HG03378 (cell line): Measurements from ENCODE around the gene EGLN3.
"Not testable (repeated sequence)": the region's sequence is repeated elsewhere in the genome, so short reads cannot be mapped to it uniquely, and the experiment has no call there.

Experiments used
- ATAC-seq: cut with Tn5 transposase; IDR thresholded peaks from one replicate; pipeline ENCODE4 v1.9.1; 2021; ENCODE audit warnings: mild to moderate bottlenecking, moderate library complexity; ENCODE audit not compliant: unreplicated experiment

EGLN3 gene

DNA sequence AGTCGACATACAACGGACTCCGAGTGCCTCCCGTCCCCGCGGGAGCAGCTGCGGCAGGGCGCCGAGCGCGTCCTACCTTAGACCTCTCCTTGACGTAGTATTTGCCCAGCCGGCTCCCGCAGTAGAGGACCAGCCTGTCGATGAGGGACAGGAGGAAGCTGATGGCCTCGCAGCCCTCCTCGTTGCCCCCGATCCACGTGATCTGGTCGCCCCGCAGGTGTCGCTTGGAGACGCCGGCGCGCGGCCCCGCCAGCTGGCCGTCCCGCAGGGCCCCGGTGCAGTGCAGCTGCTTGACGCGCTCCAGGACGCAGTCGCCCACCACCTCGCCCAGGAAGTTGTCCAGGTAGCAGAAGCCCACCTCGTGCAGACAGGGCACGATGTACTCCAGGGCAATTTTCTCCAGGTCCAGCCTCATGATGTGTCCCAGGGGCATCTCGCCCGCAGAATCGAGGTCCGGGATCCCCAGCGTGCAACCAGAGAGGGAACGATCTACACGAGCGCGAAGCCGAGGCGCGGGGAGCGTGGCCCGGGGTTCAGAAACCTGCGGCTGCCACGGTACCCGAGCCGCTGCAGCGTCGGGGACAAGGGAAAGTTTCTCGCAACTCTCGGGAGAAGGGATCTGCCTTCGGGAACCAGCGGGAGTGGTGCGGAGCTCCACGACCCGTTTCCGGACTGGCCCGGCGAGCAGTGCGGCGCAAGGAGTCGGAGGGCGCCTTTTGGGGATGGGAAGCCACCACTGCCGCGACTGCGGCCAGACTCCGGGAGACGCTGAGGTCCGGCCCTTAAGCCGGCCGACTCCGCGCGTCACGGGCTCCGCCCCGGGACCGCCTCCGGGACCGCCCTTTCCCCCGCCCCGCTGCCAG, at the start of gene EGLN3:
EGLN3 (minus strand) TSS at position 755 of the 863 bp plus-strand sequence; CDS start at position 433, 322 bp downstream.
- ATAC-seq, result peak; percentile 46

DNA sequence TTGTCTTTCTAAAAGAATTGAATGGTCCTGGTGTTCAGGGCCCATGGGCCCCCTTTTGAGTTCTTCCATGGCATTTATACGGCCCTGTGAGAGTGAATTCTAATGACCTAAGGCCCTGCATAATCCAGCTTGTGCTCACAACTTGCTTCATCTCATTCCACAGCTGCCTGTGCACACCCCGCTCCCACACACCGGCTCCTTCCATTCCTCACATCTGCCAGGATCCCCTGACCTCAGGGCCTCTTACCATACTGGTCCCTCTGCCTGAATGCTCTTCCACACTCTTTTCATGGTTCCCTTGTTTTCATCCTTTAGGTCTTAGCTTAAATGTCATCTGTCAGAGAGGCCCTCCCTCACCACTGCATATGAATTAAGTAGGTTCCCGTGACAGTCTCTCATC, 49.5 kb upstream of the EGLN3 start:
- ATAC-seq, result no peak

DNA sequence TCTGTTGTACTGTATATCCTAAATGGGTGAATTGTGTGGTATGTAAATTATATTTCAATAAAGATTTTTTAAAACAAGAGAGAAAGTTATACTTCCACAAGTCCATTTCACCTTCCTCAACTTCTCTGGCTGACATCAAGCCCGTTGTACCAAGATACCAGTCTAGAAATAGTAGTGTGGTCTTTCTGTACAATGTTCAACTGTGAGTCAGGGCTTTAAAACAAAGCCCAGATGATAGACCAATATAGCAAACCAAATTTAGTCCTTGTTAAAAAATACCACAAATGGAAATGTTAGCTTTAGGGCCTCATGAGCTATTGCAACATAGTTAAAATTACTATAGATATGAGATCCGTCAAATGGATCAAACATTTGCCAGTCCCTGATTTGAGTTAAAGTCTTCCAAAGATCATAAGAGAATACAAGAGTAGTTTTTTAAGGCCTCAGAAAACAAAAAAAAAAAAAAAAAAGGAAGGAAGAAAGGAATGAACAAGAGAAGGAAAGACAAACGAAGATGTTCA, 49.0 kb upstream of the EGLN3 start:
- ATAC-seq, result no peak

DNA sequence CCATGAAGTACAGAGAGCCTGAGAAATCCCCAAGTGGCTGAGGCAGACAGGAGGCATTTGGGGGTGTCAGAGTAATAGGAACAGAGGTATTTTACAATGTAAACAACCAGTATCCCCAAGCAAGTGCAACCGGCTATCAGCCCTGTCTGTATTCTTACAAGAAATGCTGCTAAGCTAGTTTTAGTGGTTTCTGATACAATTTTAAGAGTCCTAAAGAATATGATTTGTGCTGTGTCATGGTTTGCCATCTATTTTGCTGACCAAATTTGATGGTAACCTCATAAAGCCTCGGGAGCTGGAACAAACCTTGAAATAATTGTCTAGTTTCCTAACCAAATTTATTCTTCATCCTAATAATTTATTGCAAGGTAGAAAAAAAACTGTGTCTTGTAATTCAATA, 46.7 kb upstream of the EGLN3 start:
- ATAC-seq, result no peak

DNA sequence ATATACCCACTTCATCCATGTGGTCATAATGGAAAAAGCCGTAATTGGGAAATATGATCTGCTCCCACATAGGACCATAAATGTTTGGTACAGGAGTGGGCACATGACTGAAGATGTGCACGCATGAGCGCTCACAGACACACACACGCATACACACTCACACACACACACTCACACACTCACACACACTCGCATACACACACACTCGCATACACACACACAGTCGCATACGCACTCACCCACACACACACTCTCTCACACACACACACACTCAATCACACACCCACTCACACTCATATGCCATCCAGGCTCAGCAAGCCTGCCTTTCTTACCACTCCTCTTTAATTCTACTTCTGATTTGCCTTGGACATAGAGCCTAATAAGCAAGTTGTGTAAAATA, 45.6 kb upstream of the EGLN3 start:
- ATAC-seq, result no peak

DNA sequence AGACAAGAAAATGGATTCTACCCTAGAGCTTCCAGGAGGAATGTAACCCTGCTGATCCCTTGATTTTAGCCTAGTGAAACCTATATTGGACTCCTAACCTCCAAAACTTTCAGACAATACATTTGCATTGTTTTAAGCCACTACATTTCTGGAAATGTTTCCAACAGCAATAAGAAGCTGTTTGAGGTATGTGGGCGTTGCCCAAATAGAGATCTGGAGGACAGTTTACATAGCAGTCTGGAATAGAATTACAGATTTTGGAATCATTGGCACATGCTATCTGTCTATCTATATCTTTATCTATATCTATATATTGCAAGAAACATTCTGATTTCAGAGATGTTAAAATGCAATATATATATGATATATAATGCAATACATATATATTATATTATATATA, 42.4 kb upstream of the EGLN3 start:
- ATAC-seq, result no peak

DNA sequence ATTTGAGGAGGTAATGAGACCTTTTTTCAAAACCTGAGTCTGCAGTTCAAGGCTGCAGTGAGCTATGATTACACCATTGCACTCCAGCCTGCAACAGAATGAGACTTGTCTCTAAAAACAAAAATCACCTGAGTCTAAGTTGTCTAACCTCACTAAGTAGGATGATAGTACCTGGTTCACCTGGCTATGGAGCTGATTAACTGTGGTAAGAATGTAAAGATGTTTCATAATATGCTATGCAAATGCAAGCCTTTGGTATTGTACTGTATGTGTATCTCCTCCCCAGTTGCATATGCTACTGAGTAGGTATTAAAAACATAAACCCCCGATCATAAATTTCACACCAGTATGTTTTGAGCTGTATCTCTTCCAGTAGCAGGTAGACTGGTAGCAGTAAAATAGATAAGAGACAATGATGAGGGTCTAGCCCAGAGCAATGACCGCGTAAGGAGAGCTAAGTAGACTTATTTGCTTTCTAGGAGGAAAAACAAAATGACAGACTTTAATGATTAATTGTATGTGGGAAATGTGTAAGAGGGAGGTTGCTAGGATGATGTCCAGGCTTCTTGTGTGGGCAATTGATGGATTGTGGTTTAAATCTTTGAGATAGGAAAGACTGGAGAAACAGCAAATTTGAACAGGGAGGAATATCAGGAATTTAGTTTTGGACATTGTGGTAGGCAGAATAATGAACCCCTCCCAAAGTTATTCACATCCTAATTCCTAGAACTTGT, 41.6 kb upstream of the EGLN3 start:
- no peak for ATAC-seq

DNA sequence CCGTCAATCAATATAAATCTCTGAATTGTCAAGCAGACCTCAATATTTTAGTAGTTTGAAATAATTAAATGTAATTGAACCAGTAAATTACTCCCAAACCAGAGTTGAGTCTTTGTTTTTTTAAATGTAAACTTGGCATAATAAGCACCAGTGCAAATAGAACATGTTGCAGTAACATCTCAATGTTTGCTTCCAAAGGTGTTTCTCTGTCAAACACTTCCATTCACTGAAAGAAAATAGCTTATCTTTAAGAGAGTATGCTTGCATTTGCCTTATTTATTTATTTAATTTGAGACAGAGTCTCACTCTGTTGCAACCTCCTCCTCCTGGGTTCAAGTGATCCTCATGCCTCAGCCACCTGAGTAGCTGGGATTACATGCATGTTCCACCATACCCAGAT, 39.9 kb upstream of the EGLN3 start:
- ATAC-seq, result no peak

DNA sequence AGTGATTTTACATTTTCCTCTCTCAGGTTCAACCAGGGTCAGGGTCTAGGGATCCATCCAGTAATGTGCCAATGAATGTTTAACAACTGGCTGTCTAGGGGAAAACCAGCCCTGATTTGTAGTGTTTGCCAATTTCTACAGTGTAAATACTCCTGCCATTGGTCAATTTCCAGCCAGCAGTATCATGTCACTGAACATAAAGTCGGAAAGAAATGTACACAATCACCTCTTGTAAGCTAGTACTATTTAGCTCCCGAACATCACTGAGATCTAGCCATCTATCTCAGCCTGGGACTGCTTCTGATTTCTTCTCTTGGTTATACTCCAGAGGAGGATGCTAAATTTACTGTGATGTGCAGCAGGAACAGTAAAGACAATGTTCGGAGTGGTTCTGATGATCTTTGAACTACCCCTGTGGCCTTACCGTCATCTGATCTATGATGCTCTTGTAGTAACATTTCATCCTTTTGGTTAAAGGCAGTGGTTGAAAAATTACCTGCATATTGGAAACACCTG, 36.7 kb upstream of the EGLN3 start:
- no peak for ATAC-seq

DNA sequence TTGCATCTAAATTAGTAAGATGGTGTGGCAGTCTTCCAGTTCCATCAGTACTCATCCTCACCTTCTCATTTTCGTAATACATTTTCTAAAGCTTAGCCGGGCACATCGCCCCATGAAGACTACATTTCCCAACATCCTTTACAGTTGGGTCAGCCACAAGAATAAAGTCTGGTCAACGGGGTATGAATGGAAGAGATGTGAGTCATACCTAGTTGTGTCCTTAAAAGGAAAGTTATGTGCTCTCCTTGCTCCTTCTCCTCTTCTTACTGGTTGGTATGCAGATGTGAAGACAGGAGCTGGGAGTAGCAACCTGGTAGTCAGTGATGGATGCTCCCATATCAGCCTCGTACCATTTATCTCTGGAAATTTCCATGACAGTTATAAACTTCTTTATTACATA, 35.9 kb upstream of the EGLN3 start:
- ATAC-seq, result no peak

DNA sequence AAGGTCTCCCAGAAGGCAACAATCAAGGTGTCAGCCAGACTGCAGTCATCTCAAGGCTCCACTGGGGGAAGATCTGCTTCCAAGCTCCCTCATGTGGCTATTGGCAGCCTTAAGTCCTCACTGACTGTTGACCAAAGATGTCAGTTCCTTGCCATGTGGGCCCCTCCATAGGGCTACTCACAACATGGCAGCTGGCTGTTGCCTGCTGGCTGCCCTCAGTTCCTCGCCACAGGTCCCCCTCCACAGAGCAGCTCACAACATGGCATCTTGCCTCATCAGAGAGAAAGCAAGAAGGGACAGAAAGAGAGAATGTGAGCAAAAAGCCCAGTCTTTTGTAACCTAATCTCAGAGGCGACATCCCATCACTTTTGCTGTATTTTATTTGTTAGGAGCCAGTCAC, 34.4 kb upstream of the EGLN3 start:
- no peak for ATAC-seq

DNA sequence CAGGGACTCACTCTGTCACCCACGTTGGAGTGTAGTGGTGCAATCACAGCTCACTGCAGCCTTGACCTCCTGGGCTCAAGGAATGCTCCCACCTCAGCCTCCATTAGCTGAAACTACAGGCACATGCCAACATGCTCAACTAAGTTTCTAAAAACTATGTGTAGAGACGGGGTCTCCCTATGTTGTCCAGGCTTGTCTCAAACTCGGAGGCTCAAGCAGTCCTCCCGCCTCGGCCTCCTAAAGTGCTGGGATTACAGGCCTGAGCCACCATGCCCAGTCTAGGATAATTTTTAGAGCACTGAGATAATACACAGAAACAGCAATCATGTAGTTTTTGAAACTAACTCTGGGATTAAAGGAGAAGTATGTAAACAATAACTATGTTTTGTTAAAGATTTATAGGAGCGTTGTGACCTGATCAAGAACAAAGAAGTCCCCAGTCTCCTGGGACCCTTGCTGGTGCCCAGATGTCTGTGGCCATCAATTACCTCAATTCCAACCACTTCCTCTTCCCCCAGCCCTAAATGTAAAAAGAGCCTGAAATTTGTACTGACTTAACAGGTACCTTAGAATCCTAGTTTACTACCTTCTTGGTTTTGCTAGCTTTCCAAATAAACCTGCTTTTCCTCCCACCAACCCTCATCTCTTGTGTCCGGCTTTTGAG, 28.9 kb upstream of the EGLN3 start:
- peak; percentile 92 for ATAC-seq

DNA sequence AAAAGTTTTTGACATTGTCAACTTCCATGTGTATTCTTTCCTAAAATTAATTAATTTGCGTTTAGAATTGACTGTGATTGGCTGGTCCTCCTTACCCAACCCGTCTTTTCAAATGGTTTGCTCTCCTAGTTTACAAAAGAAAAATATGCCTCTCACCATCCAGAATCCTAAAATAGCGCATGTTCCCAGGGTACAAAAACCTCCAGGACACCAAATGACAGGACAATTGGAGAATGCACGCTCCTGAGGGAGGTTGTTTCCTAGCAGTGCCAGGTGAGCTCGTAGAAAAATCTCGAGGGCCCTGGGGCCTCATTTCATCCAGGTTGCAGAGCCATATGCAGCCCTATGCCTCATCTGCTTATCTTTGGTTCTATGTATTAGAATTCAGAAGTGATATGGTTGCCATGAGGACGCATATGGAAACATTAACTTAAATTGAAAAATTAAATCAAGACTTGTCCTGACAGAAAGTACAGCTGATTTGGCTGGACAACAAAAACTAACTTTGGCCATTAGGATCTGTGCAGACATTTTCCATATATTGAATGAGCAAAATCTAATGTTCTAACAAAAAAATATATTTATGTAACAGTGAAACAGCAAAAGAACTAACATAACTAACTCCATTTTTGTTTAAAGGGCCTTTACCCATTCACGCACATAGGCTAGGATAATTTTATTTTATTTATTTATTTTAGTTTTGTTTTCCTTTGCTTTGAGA, 28.2 kb upstream of the EGLN3 start:
- no peak for ATAC-seq

DNA sequence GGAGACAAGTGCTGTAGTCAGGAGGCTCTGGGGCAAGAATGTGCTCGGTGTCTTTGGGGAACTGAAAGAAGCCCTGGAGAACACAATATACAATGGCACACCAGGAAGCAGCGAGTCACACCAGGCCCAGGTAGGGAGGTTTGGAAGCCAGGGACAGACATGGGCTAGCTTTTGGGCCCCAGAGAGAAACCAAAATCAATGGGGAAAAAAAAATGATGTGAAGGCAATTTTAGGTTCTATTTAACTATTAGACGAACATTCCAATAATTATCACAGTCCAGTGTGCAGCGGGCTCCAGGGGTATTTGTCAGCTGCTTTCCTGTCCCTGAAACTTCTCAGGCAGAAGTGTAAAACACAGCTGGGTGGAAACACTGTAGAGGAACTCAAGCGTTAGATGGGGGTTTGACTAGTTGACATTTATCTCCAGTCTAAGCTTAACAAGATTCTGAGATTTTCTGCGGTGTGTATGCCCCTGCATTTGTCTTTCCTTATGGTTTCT, 21.8 kb upstream of the EGLN3 start:
- peak; percentile 97 for ATAC-seq

DNA sequence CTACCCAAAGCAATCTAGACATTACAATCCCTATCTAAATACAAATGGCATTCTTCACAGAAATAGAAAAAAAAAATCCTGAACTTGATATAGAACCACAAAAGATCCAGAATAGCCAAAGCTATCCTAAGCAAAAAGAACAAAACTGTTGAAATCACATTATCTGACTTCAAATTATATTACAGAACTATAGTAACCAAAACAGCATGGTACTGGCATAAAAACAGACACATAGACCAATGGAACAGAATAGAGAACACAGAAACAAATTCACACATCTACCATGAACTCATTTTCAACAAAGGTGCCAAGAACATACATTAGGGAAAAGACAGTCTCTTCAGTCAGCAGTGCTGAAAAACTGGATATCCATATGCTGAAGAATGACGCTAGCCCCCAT, 19.0 kb upstream of the EGLN3 start:
- not testable (repeated sequence) for ATAC-seq

DNA sequence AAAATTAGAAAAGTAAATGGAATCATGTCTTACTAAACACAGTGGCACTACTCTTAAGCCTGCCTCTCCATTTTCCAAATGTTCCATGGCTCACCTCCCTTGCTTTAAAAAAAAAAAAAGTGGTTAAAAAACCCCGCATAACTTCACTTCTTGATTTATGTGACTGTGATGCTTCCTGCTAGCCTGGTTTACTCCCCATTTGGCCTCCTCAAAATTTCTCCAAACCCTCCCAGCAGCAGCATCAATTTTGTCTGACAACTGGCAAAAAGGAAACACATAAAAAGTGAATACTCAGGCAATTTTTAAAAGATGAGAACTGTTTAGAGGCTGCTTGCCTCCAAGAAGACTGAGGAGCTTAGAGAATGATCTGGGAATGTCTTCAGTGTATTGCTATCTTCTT, 17.8 kb upstream of the EGLN3 start:
- no peak for ATAC-seq

DNA sequence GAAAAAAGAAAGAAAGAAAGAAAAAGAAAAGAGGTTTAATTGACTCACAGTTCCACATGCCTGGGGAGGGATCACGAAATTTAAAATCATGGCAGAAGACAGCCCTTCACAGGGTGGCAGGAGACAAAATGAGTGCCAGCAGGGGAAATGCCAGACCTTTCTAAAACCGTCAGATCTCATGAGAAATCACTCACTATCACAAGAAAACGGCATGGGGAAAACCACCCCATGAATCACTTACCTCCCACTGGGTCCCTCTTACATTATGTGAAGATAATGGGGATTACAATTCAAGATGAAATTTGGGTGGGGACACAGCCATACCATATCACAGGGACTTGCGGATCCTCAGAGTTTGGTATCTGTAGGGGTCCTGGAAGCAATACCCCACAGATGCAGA, 16.3 kb upstream of the EGLN3 start:
- ATAC-seq, result no peak

DNA sequence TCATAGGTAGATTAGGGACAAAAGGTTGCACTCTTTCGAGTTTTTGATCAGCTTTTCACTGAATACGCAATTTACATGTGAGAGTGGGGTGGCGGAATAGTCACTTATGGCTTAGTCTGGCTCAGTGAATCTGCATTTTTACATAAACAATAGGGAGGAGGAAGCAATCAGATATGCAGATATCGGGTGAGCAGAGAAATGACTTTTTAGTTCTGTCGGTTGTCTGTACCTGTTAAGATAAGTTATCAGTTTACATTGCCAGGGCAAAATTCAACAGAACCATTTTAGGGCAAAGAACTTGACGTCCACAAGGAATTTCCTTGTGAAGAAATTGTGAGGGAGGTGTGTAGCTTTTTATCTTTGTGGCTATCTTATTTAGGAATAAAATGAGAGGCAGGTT, 15.4 kb upstream of the EGLN3 start:
- no peak for ATAC-seq

DNA sequence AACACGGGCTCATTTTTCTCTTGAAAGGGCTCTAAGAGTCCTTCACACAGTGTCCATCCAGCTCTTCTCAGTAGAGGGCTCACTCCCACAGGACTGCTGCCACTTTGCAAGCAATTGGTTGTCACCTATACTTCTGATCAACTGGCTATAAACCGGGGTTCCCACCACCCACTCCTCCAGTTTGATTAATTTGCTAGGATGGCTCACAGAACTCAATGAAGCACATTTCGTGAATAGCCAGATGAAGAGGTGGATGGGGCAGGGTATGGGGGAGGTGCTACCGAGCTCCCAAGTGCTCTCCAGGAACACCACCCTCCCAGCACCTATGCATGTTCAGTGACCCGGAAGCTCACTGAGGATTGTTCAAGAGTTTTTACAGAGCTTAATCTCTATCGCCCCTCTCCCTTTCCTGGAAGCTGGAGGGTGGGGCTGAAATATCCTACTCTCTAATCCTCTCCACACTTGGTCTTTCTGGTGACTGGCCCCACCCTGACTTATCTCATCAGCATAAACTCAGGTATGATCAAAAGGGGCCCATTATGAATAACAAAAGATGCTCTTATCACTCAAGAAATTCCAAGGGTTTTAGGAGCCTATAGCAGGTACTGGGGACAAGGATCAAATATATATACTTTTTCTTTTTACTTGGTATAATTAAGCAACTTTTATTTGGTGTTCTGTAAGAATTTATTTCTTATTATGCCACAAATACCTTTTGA, 13.9 kb upstream of the EGLN3 start:
- ATAC-seq, result no peak

DNA sequence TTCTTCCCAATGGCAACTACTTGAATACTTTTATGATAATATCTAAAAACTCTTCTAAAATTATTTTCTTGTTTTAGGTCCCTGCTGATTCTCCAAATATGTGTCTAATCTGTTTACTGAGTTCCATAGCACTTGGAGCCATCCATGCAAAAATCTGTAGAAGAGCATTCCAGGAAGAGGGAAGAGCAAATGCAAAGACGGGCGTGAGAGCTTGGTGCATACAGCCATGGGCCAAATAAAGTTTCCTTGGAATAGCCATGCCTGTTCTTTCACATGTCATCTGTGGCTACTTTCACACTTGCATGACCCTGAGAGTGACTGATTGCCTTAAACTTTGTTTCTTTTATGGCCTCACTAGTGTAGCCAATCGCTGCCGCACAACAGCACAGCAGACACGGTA, 13.0 kb upstream of the EGLN3 start:
- ATAC-seq, result no peak
